GM12878 (cell line): ENCODE data around the gene UBE2F. TPM values are rescaled to one million over a fixed set of nuclear protein-coding genes. Genes with fewer than 3 reads are reported as not detected.

Source experiments
- ATAC-seq: fragments of 200-7000 bp; cut with Tn5 transposase; 3 replicates; pipeline ENCODE4 v1.9.1; 2020; ENCODE audit warnings: mild to moderate bottlenecking, moderate library complexity
- BruUV-seq: library from RNA; stranded (reverse); fragments of 400-500 nt; replicated peaks from 2 replicates; lab custom pipeline; 2021; lab: Mats Ljungman, UMichigan
- CTCF ChIA-PET: fragments of 300-600 bp; sonication (Branson Sonifier 250); formaldehyde crosslinking; extraction: SDS; loops from one replicate; lab custom pipeline; 2021; ENCODE audit warnings: inconsistent platforms; lab: Yijun Ruan, JAX
- POLR2A ChIA-PET: fragments of 350-600 bp; formaldehyde crosslinking; extraction: SDS; loops from one replicate; lab custom pipeline; 2021; ENCODE audit warnings: inconsistent platforms; lab: Charles Lee
- RAD21 ChIA-PET: fragments of 300-600 bp; sonication (Branson Sonifier 250); formaldehyde crosslinking; loops from one replicate; lab custom pipeline; 2023; ENCODE audit warnings: antibody characterized with exemption; ENCODE audit not compliant: unreplicated experiment; lab: Charles Lee
- SMC1A ChIA-PET: fragments of 300-600 bp; sonication (Branson Sonifier 250); formaldehyde crosslinking; loops from one replicate; lab custom pipeline; 2023; ENCODE audit not compliant: unreplicated experiment, uncharacterized antibody; lab: Charles Lee
- DNase-seq: peaks from one replicate; pipeline ENCODE4 v3.0.0-alpha.2; 2011; ENCODE audit warnings: low read depth, low spot score
- FAIRE-seq: peaks from 3 replicates; lab custom pipeline; 2011; peaks lifted over from hg19 to GRCh38; lab: Jason Lieb, UNC
- H2AFZ ChIP-seq: 2 replicates; pipeline ENCODE4 v1.6.0; 2011; ENCODE audit warnings: low read depth, low read length, control low read depth; ENCODE audit not compliant: control insufficient read depth
- H3K27ac ChIP-seq: 2 replicates; pipeline ENCODE4 v1.5.1; 2011; ENCODE audit warnings: control low read depth; ENCODE audit not compliant: control insufficient read depth, insufficient read depth
- H3K27me3 ChIP-seq, 2 experiments: replicated peaks in 1 of 2; 2 replicates each; pipeline versions ENCODE4 v1.6.0 to v1.6.1; 2011; ENCODE audit warnings: low read length in 1 of 2; ENCODE audit not compliant: control insufficient read depth in 2 of 2, insufficient read depth in 2 of 2
- H3K36me3 ChIP-seq, 2 experiments: 2 replicates each; pipeline ENCODE4 v1.5.1; 2011; ENCODE audit warnings: low read length in 1 of 2; ENCODE audit not compliant: control insufficient read depth in 2 of 2, insufficient read depth in 2 of 2
- H3K4me1 ChIP-seq: 2 replicates; pipeline ENCODE4 v1.6.1; 2011; ENCODE audit warnings: mild to moderate bottlenecking, low read length, moderate library complexity, mixed read lengths; ENCODE audit not compliant: control insufficient read depth, insufficient read depth
- H3K4me2 ChIP-seq: 2 replicates; pipeline ENCODE4 v1.6.0; 2011; ENCODE audit warnings: control low read depth; ENCODE audit not compliant: control insufficient read depth, insufficient read depth
- H3K4me3 ChIP-seq: fragments of 200-600 bp; sonication (generic); 2 replicates; pipeline ENCODE4 v1.5.1; 2016
- H3K79me2 ChIP-seq: 2 replicates; pipeline ENCODE4 v1.6.0; 2011; ENCODE audit warnings: low read length; ENCODE audit not compliant: control insufficient read depth, insufficient read depth
- H3K9ac ChIP-seq: 2 replicates; pipeline ENCODE4 v1.8.0; 2011; ENCODE audit warnings: low read length, control low read depth, mixed read lengths; ENCODE audit not compliant: control insufficient read depth, insufficient read depth
- H3K9me3 ChIP-seq: replicated peaks from 3 replicates; pipeline ENCODE4 v1.5.1; 2011; ENCODE audit warnings: mild to moderate bottlenecking, low read length; ENCODE audit not compliant: control insufficient read depth, insufficient read depth
- H4K20me1 ChIP-seq: 2 replicates; pipeline ENCODE4 v1.6.0; 2011; ENCODE audit not compliant: control insufficient read depth, insufficient read depth
- GATAD2B ChIP-seq: fragments of 450-650 bp; conservative IDR thresholded peaks from 2 replicates; pipeline ENCODE4 v1.6.1; 2017; ENCODE audit warnings: low read depth, mild to moderate bottlenecking, moderate library complexity
- IKZF1 ChIP-seq: fragments of 450-650 bp; conservative IDR thresholded peaks from 2 replicates; pipeline ENCODE4 v1.6.1; 2017; ENCODE audit warnings: antibody characterized with exemption, mild to moderate bottlenecking
- LARP7 ChIP-seq: fragments of 450-650 bp; IDR thresholded peaks from 2 replicates; pipeline ENCODE4 v1.6.1; 2017; ENCODE audit warnings: mild to moderate bottlenecking
- NFIC ChIP-seq: IDR thresholded peaks from 2 replicates; pipeline ENCODE4 v1.6.1; 2012; ENCODE audit warnings: low read depth, mild to moderate bottlenecking, inconsistent platforms, low read length, moderate library complexity
- NFYA ChIP-seq: IDR thresholded peaks from 2 replicates; pipeline ENCODE4 v1.6.1; 2011; ENCODE audit warnings: low read depth, mild to moderate bottlenecking, low read length, improper control_type of control experiment, borderline replicate concordance
- POLR2AphosphoS5 ChIP-seq: IDR thresholded peaks from 2 replicates; pipeline ENCODE4 v1.6.1; 2011; ENCODE audit warnings: mild to moderate bottlenecking, low read length, inconsistent platforms
- SP1 ChIP-seq: IDR thresholded peaks from one replicate; pipeline ENCODE4 v1.6.1; 2011; ENCODE audit warnings: low read depth, low read length
- ZNF384 ChIP-seq: IDR thresholded peaks from 2 replicates; pipeline ENCODE4 v1.6.1; 2012; ENCODE audit warnings: low read depth, mild to moderate bottlenecking, low read length, improper control_type of control experiment, borderline replicate concordance
- ZNF687 ChIP-seq: fragments of 450-650 bp; IDR thresholded peaks from 2 replicates; pipeline ENCODE4 v1.6.1; 2017; ENCODE audit warnings: mild to moderate bottlenecking, moderate library complexity
- ZSCAN29 ChIP-seq: fragments of 450-650 bp; IDR thresholded peaks from 2 replicates; pipeline ENCODE4 v1.6.1; 2017; ENCODE audit warnings: mild to moderate bottlenecking, moderate library complexity
- WGBS: methylation state at CpG from one replicate; pipeline ENCODE4 v1.1.6; 2016; ENCODE audit warnings: low lambda C conversion rate; ENCODE audit not compliant: insufficient replicate concordance, insufficient coverage; ENCODE audit errors: missing lambda C conversion rate; 5-methylcytosine and 5-hydroxymethylcytosine counted together
- in situ Hi-C: fragments of 300-500 bp; cut with MboI; formaldehyde crosslinking; loops from 9 replicates; pipeline ENCODE4 v1.14.3; 2018; ENCODE audit warnings: mixed read lengths
- intact Hi-C: fragments of 100-400 bp; cut with micrococcal nuclease; formaldehyde crosslinking; loops from one replicate; pipeline ENCODE4 v1.14.2; 2022; ENCODE audit not compliant: unreplicated experiment
- polyA plus RNA-seq, 11 experiments: library from polyadenylated mRNA; depleted of rRNA in 4 of 11; unstranded in 6 of 11; stranded (reverse) in 5 of 11; fragments of >200 nt; fragmentation: Nextera tagmentation in 4 of 11; fragmentation: Illumina TruSeq in 1 of 11; extraction: Ambion mirVana in 4 of 11; extraction: Trizol in 1 of 11; gene quantifications; 1 replicate in 1 of 11; 2 replicates in 10 of 11; pipeline versions ENCODE4 v1.2.1 to v1.2.3, GENCODE V29; 2011 to 2016; ENCODE audit warnings: inconsistent platforms in 2 of 11, missing spikeins in 2 of 11, low read depth in 1 of 11
- total RNA-seq, 4 experiments: library from RNA; depleted of rRNA in 3 of 4; stranded (reverse); fragments of >200 nt in 3 of 4; fragmentation: Illumina TruSeq in 1 of 4; extraction: Trizol in 1 of 4; gene quantifications; 2 replicates each; pipeline versions ENCODE4 v1.2.1 to v1.2.3, GENCODE V29; 2013 to 2021
- TF ChIP-seq, protein P1 (sequence below): fragments of 450-650 bp; IDR thresholded peaks from 2 replicates; pipeline ENCODE4 v1.6.1; 2017; ENCODE audit warnings: mild to moderate bottlenecking, moderate library complexity

The UBE2F gene
- total and polyA plus RNA-seq, 10 of the 15 experiments (the other 5 are each of a cell fraction or from before 2014, with no cell fraction given) = 12.3 to 64.4 (median 31.5) TPM

DNA sequence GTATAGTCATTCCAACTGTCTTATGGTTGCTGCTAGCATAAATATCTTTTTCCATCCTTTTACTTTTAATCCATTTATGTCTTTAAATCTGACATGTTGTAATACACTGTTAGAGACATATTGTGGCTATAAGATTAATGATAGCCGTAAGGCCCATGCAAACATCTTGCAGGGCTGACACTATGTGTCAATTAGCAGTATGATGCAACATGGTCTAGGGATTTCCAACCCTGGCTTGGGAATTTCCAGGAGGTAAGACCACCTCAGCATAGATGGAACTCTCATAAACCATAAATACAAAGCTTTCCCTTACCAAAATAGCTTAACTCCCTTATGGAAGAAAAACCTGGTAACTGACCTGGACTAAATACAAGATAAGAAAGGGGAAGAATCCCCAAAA is 110.5 kb downstream of the UBE2F start:
- Histone ChIP-seq H3K4me1 (no peaks in the 10 kb centered on the region), H2AFZ (no peak overlapping the region), H3K79me2 (no peaks in the 10 kb centered on the region), H3K9me3 (peaks cover under 1% of the 10 kb centered on the region; the same call in 1 of the 3 replicates), H4K20me1 (no peaks in the 10 kb centered on the region), H3K4me2 (no peak overlapping the region), H3K4me3 (no peak overlapping the region), H3K36me3 (peaks cover 9 to 15% of the 10 kb centered on the region in 2 experiments), H3K27me3 (no peaks in the 10 kb centered on the region), H3K9ac (no peak overlapping the region), H3K27ac (no peak overlapping the region)
- in situ Hi-C loops (no loop called here), intact Hi-C loops (no loop called here)
- ATAC-seq = peak; percentile 15; the same call in 1 of the 3 replicates
- CTCF ChIA-PET = interaction anchor here (0.6 to 1.1 kb wide), 2 partner anchors 52 to 98 kb away, joined by 3 to 5 read pairs; no protein-coding TSS in a partner anchor
- no peak for TF ChIP-seq LARP7
- no peak for TF ChIP-seq ZNF384
- TF ChIP-seq ZSCAN29 = no peak
- TF ChIP-seq, protein P1, sequence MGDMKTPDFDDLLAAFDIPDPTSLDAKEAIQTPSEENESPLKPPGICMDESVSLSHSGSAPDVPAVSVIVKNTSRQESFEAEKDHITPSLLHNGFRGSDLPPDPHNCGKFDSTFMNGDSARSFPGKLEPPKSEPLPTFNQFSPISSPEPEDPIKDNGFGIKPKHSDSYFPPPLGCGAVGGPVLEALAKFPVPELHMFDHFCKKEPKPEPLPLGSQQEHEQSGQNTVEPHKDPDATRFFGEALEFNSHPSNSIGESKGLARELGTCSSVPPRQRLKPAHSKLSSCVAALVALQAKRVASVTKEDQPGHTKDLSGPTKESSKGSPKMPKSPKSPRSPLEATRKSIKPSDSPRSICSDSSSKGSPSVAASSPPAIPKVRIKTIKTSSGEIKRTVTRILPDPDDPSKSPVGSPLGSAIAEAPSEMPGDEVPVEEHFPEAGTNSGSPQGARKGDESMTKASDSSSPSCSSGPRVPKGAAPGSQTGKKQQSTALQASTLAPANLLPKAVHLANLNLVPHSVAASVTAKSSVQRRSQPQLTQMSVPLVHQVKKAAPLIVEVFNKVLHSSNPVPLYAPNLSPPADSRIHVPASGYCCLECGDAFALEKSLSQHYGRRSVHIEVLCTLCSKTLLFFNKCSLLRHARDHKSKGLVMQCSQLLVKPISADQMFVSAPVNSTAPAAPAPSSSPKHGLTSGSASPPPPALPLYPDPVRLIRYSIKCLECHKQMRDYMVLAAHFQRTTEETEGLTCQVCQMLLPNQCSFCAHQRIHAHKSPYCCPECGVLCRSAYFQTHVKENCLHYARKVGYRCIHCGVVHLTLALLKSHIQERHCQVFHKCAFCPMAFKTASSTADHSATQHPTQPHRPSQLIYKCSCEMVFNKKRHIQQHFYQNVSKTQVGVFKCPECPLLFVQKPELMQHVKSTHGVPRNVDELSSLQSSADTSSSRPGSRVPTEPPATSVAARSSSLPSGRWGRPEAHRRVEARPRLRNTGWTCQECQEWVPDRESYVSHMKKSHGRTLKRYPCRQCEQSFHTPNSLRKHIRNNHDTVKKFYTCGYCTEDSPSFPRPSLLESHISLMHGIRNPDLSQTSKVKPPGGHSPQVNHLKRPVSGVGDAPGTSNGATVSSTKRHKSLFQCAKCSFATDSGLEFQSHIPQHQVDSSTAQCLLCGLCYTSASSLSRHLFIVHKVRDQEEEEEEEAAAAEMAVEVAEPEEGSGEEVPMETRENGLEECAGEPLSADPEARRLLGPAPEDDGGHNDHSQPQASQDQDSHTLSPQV = no peak
- TF ChIP-seq IKZF1 = no peak
- no peak for TF ChIP-seq GATAD2B
- no peak for TF ChIP-seq POLR2AphosphoS5
- TF ChIP-seq NFIC = no peak
- no peak for TF ChIP-seq NFYA
- no peak for TF ChIP-seq SP1
- TF ChIP-seq ZNF687 = no peak
- BruUV-seq = no TSS peak
- POLR2A ChIA-PET = interaction anchor here (1.1 kb wide), 1 partner anchor 9 kb away, joined by 6 read pairs; no protein-coding TSS in a partner anchor
- SMC1A ChIA-PET = no interaction called here
- RAD21 ChIA-PET = interaction anchor here (1.0 to 1.4 kb wide), 5 partner anchors 9 to 57 kb away, joined by 3 to 6 read pairs (median 3); no protein-coding TSS in a partner anchor
- DNase-seq = no peak
- FAIRE-seq = no peak
- WGBS = 100% methylated on average over 1 of the region's 1 CpG
